Epithelial cell of proximal tubule (primary cell): ENCODE data around the gene MAP1S. TPM values are rescaled to one million over a fixed set of nuclear protein-coding genes. Genes with fewer than 3 reads are reported as not detected.

Source experiments
- DNase-seq: peaks from one replicate; pipeline ENCODE4 v3.0.0-alpha.2; 2011; ENCODE audit warnings: low read depth
- H3K4me3 ChIP-seq: 2 replicates; pipeline ENCODE4 v1.5.1; 2011; ENCODE audit warnings: low read depth, mild to moderate bottlenecking, low read length
- CTCF ChIP-seq: conservative IDR thresholded peaks from 2 replicates; pipeline ENCODE4 v1.5.1; 2012; ENCODE audit warnings: low read depth, mild to moderate bottlenecking, low read length
- total RNA-seq: library from RNA; depleted of rRNA; stranded (reverse); fragments of >200 nt; gene quantifications from 2 replicates; pipeline ENCODE4 v1.2.3, GENCODE V29; 2015

MAP1S gene
- total RNA-seq, 1 donor from 2014 or later = 50.6 TPM

- DNase-seq = no peak
- no peak for TF ChIP-seq CTCF
- H3K4me3 ChIP-seq = no peak overlapping the region
These were observed 7.0 kb downstream of the MAP1S start for GRCh38 chr19:17726136-17726741.

DNA sequence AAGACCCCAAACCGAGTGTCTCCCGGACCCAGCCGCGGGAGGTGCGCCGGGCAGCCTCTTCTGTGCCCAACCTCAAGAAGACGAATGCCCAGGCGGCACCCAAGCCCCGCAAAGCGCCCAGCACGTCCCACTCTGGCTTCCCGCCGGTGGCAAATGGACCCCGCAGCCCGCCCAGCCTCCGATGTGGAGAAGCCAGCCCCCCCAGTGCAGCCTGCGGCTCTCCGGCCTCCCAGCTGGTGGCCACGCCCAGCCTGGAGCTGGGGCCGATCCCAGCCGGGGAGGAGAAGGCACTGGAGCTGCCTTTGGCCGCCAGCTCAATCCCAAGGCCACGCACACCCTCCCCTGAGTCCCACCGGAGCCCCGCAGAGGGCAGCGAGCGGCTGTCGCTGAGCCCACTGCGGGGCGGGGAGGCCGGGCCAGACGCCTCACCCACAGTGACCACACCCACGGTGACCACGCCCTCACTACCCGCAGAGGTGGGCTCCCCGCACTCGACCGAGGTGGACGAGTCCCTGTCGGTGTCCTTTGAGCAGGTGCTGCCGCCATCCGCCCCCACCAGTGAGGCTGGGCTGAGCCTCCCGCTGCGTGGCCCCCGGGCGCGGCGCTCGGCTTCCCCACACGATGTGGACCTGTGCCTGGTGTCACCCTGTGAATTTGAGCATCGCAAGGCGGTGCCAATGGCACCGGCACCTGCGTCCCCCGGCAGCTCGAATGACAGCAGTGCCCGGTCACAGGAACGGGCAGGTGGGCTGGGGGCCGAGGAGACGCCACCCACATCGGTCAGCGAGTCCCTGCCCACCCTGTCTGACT, 7.9 kb downstream of the MAP1S start:
- H3K4me3 ChIP-seq = no peak overlapping the region
- no peak for DNase-seq
- TF ChIP-seq CTCF = no peak

- no peak for DNase-seq
- no peak for TF ChIP-seq CTCF
- no peak overlapping the region for H3K4me3 ChIP-seq
These were observed 8.6 kb downstream of the MAP1S start for GRCh38 chr19:17727843-17728242.

GRCh38 chr19:17733127-17733526, 13.8 kb downstream of the MAP1S start:
- TF ChIP-seq CTCF = no peak
- H3K4me3 ChIP-seq = no peak overlapping the region
- DNase-seq = no peak

DNA sequence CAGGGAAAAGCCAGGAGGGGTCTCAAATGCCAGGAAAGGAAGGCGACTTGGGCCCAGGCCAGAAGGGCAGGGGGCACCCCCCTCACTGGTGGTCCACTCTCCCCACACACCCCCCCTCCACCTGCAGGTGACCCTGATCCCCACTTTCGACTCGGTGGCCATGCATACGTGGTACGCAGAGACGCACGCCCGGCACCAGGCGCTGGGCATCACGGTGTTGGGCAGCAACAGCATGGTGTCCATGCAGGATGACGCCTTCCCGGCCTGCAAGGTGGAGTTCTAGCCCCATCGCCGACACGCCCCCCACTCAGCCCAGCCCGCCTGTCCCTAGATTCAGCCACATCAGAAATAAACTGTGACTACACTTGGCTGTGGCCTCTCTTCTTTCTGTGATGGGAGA, 14.9 kb downstream of the MAP1S start:
- no peak for DNase-seq
- no peak for TF ChIP-seq CTCF
- H3K4me3 ChIP-seq = no peak overlapping the region

DNA sequence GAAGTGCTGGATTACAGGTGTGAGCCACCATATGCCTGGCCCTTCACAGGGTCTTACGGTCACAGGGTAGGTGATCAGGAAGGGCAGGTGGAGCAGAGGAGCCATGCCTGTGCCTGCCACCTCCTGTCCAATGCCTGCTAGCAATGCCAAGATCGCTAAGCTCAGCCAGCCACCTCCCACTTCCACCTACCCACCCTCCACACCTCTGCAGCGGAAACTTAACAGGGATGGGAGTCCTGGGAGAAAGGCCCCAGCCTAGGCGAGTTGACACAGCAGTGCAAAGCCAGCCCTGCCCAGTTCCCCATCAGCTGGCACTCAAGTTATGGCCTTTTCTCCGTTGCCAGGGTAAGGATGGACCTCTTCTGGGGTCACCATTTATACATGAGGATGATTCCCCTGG, 16.1 kb downstream of the MAP1S start:
- no peak for TF ChIP-seq CTCF
- no peak for DNase-seq
- no peak overlapping the region for H3K4me3 ChIP-seq
